Epidermal melanocyte (primary cell): Measurements from ENCODE around the gene MESP2.

Experiments
- DNase-seq: peaks from one replicate; pipeline ENCODE4 v3.0.0; 2011; ENCODE audit warnings: low spot score; ENCODE audit not compliant: insufficient read length

The MESP2 gene

GRCh38 chr15:89801471-89802195, 25.5 kb downstream of the MESP2 start:
- DNase-seq, result no peak

DNA sequence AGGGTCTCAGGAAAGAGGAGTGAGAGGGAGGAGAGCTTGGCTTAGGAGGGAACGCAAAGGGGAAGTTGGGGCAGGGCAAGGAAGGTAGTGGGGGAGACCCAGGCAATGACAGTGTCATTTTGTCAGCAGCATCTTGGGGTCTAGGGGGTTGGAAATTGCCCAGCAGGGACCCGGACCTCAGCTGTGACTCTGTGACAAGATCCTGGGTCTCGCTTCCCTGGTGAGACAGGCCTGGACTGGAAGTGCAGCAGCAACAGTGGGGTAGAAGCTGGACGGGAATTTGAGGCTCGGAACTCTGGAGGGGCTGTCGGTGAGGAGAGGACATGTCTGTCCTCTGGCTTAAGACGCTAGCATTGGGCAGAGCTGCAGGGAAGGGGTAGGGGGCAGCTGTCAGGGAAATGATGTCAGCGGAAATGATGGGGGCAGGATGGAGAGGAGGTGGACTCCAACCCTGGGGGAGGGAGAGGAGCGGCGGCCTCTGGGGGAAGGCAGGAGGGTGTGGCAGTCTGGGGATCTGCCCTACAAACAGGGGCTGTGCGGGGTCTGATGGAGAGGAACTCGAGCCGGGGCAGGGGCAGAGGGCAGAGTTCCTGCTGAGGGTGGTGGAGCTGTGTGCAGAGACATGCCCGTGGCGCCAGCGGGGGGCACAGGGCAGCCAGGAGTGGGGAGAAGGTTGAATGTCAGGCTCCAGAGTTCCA, 26.2 kb downstream of the MESP2 start:
- DNase-seq, result no peak

DNA sequence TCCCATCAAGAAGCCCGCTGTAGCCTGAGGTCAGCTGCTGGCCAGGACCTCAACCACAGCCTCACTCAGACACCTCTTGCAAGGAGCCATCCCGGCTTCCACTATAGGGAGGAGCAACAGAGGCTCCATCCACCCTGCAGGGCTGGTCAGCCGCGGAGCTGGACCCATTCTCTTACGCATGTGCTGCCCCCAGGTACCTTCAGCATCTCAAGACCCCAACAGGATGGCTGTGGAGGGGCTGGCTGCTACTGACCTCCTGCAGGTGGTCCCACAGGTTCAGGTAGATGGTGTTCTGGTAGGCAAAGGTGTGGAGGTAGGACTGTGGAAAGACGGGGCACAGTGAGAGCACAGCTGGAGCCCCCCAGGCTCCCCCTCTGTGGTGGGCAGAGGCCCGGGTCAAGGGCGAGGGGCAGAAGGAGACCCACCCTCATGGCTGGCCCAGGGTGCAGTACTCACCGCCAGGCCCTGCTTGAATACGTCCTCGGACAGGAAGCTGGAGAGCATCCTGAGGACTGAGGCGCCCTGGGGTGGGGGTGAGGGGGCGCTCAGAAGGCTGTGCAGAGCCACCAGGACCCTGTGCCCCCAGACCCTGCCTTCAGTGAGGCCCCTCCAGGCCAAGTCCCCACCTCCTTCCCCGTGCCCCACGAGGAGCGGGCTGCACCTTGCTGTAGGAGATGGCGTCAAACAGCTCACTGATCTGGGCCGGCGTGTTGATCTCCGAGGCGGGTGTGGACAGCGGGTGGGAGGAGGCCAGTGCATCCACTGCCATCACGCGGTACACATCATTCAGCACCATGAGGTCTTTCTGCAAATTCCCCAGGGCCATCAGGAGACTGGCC, 27.1 kb downstream of the MESP2 start:
- no peak for DNase-seq

DNA sequence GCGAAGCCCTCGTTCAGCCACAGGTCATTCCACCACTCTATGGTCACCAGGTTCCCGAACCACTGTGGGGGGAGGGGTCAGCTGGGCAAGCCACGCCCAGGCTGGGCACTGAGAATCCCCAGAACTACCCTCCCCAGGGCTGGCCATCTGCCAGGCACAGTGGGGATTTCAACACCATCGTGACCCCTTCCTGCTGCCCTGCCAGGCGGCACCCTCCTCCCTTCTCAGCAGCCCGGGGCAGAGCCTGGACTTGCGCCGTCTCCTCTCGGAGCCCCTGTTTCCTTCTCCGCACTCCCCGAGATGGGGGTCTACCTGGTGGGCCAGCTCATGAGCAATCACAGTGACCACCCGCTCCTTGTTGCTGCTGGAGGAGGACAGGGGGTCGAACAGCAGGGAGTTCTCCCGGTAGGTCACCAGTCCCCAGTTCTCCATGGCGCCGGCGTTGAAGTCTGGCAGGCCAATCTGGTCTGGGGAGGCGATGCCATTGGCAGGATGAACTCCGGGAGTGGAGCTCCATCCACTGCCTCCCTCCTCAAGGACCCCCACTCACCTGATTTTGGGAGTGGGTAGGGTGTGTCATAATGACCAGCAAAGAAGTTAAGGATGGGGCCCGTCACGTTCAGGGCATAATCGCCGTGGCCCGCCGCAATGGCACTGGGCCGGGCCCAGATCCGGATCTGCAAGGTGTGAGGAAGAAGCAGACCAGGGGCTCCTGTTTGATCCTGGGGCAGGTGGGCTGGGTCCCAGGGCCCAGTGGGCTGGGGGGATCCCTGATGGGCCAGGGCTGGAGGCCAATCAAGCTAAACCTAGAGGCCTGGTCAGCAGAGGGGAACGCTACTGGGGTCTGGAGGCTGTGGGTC, 28.0 kb downstream of the MESP2 start:
- no peak for DNase-seq

DNA sequence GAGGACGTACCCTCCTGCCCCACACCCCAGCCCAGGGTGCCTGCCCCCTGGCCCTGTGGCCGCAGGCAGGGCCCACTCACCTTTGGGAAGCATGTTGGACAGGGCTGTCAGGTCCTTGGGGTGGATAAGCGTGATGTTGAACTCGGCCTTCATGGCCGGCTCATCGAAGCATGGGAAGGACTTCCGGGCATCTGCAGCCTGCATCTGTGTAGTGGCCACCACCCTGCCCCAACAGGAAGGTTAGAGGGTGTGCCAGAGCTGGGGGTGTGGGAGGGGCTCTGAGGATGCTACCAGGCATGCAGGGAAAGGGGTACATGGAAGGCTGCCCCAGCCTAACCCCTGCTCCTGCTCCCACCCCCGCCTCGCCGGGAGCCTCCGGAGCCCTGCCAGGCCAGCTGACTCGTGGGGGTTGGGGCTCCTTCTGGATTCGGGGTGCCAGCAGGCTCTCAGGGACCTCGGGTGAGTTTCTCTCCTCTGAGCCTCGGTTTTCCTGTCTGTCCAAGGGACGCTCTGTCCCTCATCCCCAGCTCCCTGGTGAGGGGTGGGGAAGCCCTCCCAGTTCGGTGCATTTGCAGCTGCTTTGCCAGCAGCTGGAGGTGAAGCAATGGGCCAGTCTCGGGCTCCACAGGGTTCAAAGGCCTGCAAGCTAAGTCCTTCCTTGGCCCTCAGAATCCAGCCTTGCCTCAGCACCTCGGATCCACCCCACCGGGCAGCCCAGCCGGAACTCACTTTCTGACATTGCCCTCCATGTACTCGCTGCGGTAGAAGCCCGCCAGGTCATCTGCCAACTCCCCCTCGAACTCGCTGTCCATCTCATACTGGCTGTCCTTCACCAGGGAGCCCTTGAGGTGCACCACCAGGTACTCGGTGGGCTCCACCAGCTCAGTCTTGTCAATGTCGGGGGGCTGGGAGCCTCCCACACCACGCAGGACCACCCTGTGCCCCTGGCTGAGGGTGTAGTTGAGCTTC, 29.4 kb downstream of the MESP2 start:
- DNase-seq, result no peak

DNA sequence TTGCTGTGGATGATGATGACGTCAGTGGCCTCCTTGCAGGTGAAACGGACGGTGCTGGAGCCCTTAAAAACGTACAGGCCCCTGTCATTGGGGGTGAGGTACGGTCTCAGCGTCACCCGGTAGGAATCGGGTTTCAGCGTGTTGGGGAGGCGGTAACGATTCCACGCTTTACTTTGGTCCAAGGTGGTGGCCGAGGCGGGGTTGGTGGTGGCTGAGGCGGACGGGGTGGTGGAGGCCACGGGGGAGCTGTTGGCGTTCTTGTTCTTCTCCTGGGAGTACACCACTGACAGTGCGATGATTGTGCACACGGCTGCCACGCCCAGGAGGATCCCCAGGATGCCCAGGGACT, 30.1 kb downstream of the MESP2 start:
- no peak for DNase-seq

DNA sequence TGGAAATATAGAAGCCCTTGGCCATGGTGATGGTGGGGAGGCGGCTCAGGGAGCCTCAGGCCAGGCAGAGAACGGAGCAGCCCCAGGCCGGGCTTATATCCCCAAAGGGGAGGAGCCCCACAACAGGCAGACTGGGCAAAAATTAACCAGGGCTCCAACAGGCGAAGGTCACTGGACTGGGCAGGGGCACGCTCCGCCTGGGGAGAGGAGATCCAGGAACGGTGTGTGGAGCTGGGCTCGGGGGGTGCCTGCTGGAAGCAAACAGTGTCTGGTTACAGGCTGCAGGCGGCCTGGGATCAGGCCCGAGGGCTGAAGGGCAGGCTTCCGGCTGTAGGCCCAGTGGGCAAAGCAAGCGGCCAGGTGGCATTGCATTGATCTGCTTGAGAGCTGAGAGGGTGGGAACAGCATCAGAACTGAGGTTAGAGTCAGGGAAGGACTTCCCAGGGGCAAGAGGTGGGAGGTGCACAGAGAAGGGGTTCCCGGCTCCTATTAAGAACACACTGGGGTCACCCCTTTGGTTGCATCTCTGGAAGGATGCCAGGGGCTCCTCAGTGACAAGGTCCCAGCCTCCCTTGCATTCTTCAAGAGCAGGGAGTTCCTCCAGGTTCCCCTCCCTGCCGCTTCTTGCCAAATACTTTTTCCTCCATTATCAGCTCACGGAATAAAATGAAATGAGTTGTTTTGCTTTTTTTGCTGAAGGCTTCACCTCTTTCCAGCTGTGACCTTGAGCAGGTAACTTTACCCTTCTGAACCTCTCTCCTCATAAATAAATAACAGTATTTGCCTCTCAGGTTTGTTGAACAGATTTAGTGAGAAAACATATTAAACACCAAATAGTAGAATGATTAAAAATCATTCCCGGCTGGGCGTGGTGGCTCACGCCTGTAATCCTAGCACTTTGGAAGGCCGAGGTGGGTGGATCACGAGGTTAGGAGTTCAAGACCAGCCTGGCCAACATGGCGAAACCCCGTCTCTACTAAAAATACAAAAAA, 30.7 kb downstream of the MESP2 start:
- no peak for DNase-seq

DNA sequence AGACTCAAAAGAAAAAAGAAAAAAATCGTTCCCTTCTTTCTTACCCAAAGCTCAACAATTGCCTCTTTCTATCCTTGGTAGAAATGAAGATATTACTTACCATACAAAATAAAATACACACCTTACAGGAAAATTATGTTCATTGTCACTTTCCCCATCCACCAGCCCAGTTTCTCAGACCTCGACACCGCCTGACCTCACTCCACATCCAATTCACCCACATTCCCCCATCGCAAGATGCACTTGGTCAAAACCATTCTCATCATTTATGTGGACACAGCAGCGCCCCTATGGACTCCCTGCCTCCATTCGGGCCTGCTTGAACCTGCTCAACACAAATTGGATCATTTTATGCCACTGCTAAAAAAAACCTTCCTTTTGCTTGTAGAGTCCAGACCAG, 31.6 kb downstream of the MESP2 start:
- DNase-seq, result no peak

- DNase-seq, result no peak
These were observed 32.2 kb downstream of the MESP2 start for GRCh38 chr15:89808160-89808870.

DNA sequence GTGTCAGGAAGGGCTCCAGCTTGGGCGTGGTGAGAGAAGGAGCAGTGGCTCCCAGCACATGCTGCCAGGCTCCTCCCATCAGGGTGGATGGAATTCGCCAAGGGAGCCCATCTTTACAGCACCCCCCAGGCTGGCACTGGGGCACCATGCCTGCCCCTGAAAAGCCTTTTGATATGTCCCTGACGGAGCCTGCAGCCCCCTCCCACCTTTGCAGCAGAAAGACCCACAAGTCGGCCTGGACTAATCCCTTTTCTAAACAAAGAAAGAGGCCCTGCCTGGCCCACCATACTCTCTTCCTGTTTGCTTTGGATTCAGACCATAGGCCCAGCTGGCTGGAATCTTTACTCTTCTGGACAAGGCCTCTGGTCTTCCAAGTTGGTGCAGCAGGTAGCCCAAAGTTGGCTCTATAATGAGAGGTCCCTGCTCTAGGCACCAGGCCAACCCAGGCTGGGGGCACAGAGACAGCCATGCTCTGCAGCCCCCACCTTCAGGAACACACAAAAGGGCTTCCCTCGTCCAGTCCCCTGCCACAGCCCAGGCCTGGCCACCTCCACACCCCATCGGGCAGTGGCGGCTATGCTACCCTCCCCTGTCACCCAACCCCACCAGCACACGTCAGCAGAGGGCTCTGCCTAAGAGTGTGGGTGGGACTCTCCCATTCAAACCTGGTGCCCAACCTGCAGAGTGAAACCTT, 33.1 kb downstream of the MESP2 start:
- DNase-seq, result no peak

GRCh38 chr15:89809787-89810148, 33.6 kb downstream of the MESP2 start:
- no peak for DNase-seq

DNA sequence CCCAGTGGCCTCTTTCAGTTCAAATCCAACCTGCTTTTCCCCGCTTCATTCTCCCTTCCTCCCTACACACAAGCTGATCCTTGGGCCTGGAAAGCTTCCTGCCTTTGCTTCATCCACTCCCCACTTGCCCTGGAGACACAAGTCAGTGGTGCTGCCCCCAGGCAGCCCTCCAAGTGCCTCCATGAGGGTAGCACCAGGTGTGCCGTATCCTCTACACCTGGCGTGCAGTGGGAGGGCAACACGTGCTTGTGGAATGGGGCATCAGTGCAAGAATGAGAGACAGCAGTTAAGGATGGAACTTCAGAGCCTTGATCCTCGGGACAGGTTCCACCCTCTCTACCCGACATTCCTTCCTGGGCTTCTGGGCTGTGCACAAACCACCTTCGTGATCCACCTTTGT, 34.7 kb downstream of the MESP2 start:
- no peak for DNase-seq

DNA sequence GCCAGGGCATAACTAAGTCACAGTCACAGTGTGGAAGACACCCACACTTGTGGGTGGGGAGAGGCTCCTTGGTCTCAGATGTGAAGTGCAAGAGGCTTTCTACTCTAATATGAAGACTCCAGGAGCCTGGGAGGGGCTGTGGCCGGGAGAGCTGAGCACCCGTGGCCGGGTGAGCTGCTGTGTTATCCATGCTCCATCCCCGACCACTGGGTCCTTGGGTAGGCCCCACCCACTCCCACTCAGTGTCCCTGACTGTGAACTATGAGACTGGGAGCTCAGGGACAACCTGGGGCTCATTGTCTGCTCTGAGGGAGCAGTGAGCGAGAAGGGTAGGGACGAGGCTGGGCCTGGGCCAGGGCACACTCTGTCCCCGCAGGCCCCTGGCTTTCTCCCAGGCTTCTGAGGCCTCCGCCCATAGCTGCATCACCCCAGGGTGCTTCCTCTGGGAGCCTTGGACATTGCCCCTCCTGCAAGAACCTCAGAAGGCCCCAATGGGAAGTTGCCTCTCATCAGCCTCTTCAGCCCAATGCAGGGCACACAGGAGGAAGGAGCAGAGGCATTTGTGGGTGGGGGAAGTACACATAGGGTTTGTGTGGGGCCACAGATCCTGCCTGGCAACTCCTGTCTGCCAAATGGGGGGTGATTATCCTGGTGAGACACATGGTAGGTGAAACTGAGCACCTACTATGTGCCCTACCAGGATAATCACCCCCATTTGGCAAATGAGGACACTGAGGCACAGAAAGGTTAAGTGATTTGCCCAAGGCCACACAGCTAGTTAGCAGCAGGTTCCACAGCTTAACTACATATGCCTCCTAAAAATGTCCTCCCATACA, 36.1 kb downstream of the MESP2 start:
- DNase-seq, result peak; percentile 28

GRCh38 chr15:89812847-89813320, 36.8 kb downstream of the MESP2 start:
- DNase-seq, result no peak

- no peak for DNase-seq
These were observed 37.4 kb downstream of the MESP2 start for GRCh38 chr15:89813381-89814111.

- DNase-seq, result no peak
These were observed 38.1 kb downstream of the MESP2 start for GRCh38 chr15:89814112-89814742.
